ENCODE data around the gene PTPN4. TPM values are rescaled to one million over a fixed set of nuclear protein-coding genes. Genes with fewer than 3 reads are reported as not detected.

The PTPN4 gene
- total and polyA plus RNA-seq, 9 of the 15 experiments (the other 6 are each of a cell fraction or from before 2014, with no cell fraction given) = 5.0 to 32.8 (median 27.3) TPM

GRCh38 chr2:119943058-119943457 is 183.3 kb downstream of the PTPN4 start (continued):
- no peak for TF ChIP-seq ZNF318 (IDR thresholded peaks at IDR 0.05; ENCODE audit: borderline replicate concordance in 1 of 2, low read depth in 1 of 2)
- no peak for TF ChIP-seq EWSR1 (IDR thresholded peaks at IDR 0.05; ENCODE audit: borderline replicate concordance, low read depth, partially characterized antibody)
- no peak for TF ChIP-seq ARNT (IDR thresholded peaks at IDR 0.05)
- no peak for TF ChIP-seq HSF4 (CRISPR knock-in tag; IDR thresholded peaks at IDR 0.05; ENCODE audit: borderline replicate concordance)
- TF ChIP-seq TEAD1 (CRISPR knock-in tag; IDR thresholded peaks at IDR 0.05) = no peak

All from K562 (cell line).